ENCODE measurements around the gene CRIP2. TPM values are rescaled to one million over a fixed set of nuclear protein-coding genes. Genes with fewer than 3 reads are reported as not detected.

CRIP2 gene
- total and polyA plus RNA-seq, 4 donors: 4.3 to 40.0 (median 20.7) TPM

GRCh38 chr14:105500036-105500725 lies 25.6 kb downstream of the CRIP2 start:
- no peak overlapping the region for H3K9ac ChIP-seq (ENCODE audit: low read depth in 1 of 2, low read length in 2 of 2)
- 91% methylated on average over 21 of the region's 21 CpGs for WGBS
- TF ChIP-seq EGR1 (IDR thresholded peaks at IDR 0.05; ENCODE audit: low read depth in 2 of 2): no peak
- no peak for TF ChIP-seq MAX (IDR thresholded peaks at IDR 0.05)
- no peak for TF ChIP-seq ATF3 (IDR thresholded peaks at IDR 0.05)
- TF ChIP-seq RAD21 (IDR thresholded peaks at IDR 0.05): no peak
- no peak for TF ChIP-seq SP1 (IDR thresholded peaks at IDR 0.05)
- TF ChIP-seq TAF1 (conservative IDR thresholded peaks at IDR 0.05): no peak
- TF ChIP-seq JUND (IDR thresholded peaks at IDR 0.05): no peak
- no peak for TF ChIP-seq NR2F2 (IDR thresholded peaks at IDR 0.05)
- TF ChIP-seq GABPA (IDR thresholded peaks at IDR 0.05 in 1 of 2, conservative IDR thresholded peaks at IDR 0.05 in 1 of 2): no peak
- no peak for TF ChIP-seq CTCF (IDR thresholded peaks at IDR 0.05; ENCODE audit: low read depth, low read length, missing input control)
- TF ChIP-seq HNF4G (IDR thresholded peaks at IDR 0.05): no peak
- no peak for TF ChIP-seq RXRA (IDR thresholded peaks at IDR 0.05)
- TF ChIP-seq REST (IDR thresholded peaks at IDR 0.05): no peak
- TF ChIP-seq YY1 (IDR thresholded peaks at IDR 0.05): no peak
- TF ChIP-seq FOXA1 (IDR thresholded peaks at IDR 0.05): no peak
- no peak for TF ChIP-seq FOXA2 (IDR thresholded peaks at IDR 0.05)
- TF ChIP-seq HNF4A (conservative IDR thresholded peaks at IDR 0.05): no peak

GRCh38 chr14:105500726-105501101 lies 26.1 kb downstream of the CRIP2 start:
- no peak for DNase-seq (ENCODE audit: low spot score)
- TF ChIP-seq HNF4G (IDR thresholded peaks at IDR 0.05) (no peak), MAX (IDR thresholded peaks at IDR 0.05) (no peak), ATF3 (IDR thresholded peaks at IDR 0.05) (no peak), NR2F2 (IDR thresholded peaks at IDR 0.05) (no peak), CTCF (IDR thresholded peaks at IDR 0.05; ENCODE audit: low read depth, low read length, missing input control) (no peak), JUND (IDR thresholded peaks at IDR 0.05) (no peak), FOXA1 (IDR thresholded peaks at IDR 0.05) (no peak), EGR1 (IDR thresholded peaks at IDR 0.05; ENCODE audit: low read depth in 2 of 2) (no peak), SP1 (IDR thresholded peaks at IDR 0.05) (no peak), TAF1 (conservative IDR thresholded peaks at IDR 0.05) (no peak), REST (IDR thresholded peaks at IDR 0.05) (no peak)
- no peak overlapping the region for H3K27ac ChIP-seq (ENCODE audit: low read depth in 1 of 2, low read length in 2 of 2)
- H3K4me1 ChIP-seq (ENCODE audit: control insufficient read depth in 4 of 4, insufficient read depth in 4 of 4, low read length in 3 of 4): peaks cover 10 to 33% (median 21%) of the 10 kb centered on the region in 4 donors
- no peaks in the 10 kb centered on the region for H3K27me3 ChIP-seq (ENCODE audit: control insufficient read depth in 4 of 4, insufficient read depth in 4 of 4, low read length in 3 of 4)
- H3K4me3 ChIP-seq (ENCODE audit: low read depth in 1 of 3, low read length in 3 of 3): no peak overlapping the region
- H3K9me3 ChIP-seq (ENCODE audit: control insufficient read depth in 4 of 4, low read length in 3 of 4): no peaks in the 10 kb centered on the region
- 76% methylated on average over 10 of the region's 10 CpGs for WGBS
- H3K36me3 ChIP-seq (ENCODE audit: control insufficient read depth in 4 of 4, insufficient read depth in 3 of 4, low read depth in 1 of 4, low read length in 3 of 4): no peaks in the 10 kb centered on the region
- H3K9ac ChIP-seq (ENCODE audit: low read depth in 1 of 2, low read length in 2 of 2): no peak overlapping the region

More at GRCh38 chr14:105500036-105500725, 25.6 kb downstream of the CRIP2 start:
- Histone ChIP-seq H3K9me3 (ENCODE audit: control insufficient read depth in 4 of 4, low read length in 3 of 4) (no peaks in the 10 kb centered on the region), H3K36me3 (ENCODE audit: control insufficient read depth in 4 of 4, insufficient read depth in 3 of 4, low read depth in 1 of 4, low read length in 3 of 4) (no peaks in the 10 kb centered on the region), H3K27me3 (ENCODE audit: control insufficient read depth in 4 of 4, insufficient read depth in 4 of 4, low read length in 3 of 4) (no peaks in the 10 kb centered on the region), H3K4me1 (ENCODE audit: control insufficient read depth in 4 of 4, insufficient read depth in 4 of 4, low read length in 3 of 4) (peaks cover 10 to 39% (median 25%) of the 10 kb centered on the region in 4 donors), H3K4me3 (ENCODE audit: low read depth in 1 of 3, low read length in 3 of 3) (no peak overlapping the region), H3K27ac (ENCODE audit: low read depth in 1 of 2, low read length in 2 of 2) (no peak overlapping the region)
- no peak for DNase-seq (ENCODE audit: low spot score)

Measured in liver (tissue), 9 donors.